Motor neuron (in vitro differentiated cells): Measurements from ENCODE around the gene PI4KB. TPM values are rescaled to one million over a fixed set of nuclear protein-coding genes. Genes with fewer than 3 reads are reported as not detected.
"Not testable (repeated sequence)": the region's sequence is repeated elsewhere in the genome, so short reads cannot be mapped to it uniquely, and the experiment has no call there.

Experiments used
- ATAC-seq, 8 experiments: fragments of 200-7000 bp; cut with Tn5 transposase; replicated peaks in 6 of 8; 2 replicates each; pipeline ENCODE4 v1.8.0; 2021; ENCODE audit warnings: mild to moderate bottlenecking in 8 of 8, moderate library complexity in 8 of 8
- H3K27ac ChIP-seq, 2 donors: fragments of 250-450 bp; sonication (Bioruptor Pico); 2 replicates each; pipeline ENCODE4 v1.9.0; 2021; ENCODE audit warnings: antibody characterized with exemption in 2 of 2, mild to moderate bottlenecking in 2 of 2, moderate library complexity in 1 of 2
- H3K4me1 ChIP-seq, 2 donors: fragments of 250-450 bp; sonication (Bioruptor Pico); replicated peaks in 1 of 2; 2 replicates each; pipeline ENCODE4 v1.6.1; 2021; ENCODE audit warnings: antibody characterized with exemption in 2 of 2, mild to moderate bottlenecking in 2 of 2, moderate library complexity in 1 of 2
- H3K4me3 ChIP-seq, 5 donors: fragments of 250-450 bp; sonication (Bioruptor Pico); 2 replicates each; pipeline ENCODE4 v1.9.0; 2021; ENCODE audit warnings: antibody characterized with exemption in 5 of 5, mild to moderate bottlenecking in 5 of 5, moderate library complexity in 4 of 5
- WGBS, 10 experiments: fragments of 450-650 bp; shearing (Covaris generic); methylation state at CpG; one replicate each; pipeline ENCODE4 v1.0.0; 2022; 5-methylcytosine and 5-hydroxymethylcytosine counted together
- in situ Hi-C, 9 experiments: fragments of 400-800 bp; cut with MboI; loops; one replicate each; pipeline ENCODE4 v1.15.0; 2021; ENCODE audit warnings: low sequenced_read_pairs in 9 of 9, low pct_unique_long_range_greater_than_20kb in 2 of 9; ENCODE audit not compliant: unreplicated experiment in 9 of 9
- total RNA-seq, 8 experiments: library from RNA; unstranded; fragments of 300-600 nt; gene quantifications; 2 replicates each; pipeline versions ENCODE4 v1.2.3 to v1.2.4, GENCODE V29; 2022

The PI4KB gene
- total RNA-seq, 8 experiments from 2014 or later, result 45.0 to 64.7 (median 55.6) TPM

GRCh38 chr1:151275341-151275740 lies 51.9 kb downstream of the PI4KB start:
- H3K4me3 ChIP-seq, H3K27ac ChIP-seq, ATAC-seq, in situ Hi-C loops, H3K4me1 ChIP-seq: not testable (repeated sequence)
- 61 to 100% (median 95%) methylated on average over 1 to 5 of the region's 5 CpGs; no CpG with 5 or more reads in 4 of the 10 experiments for WGBS, 10 experiments

GRCh38 chr1:151273924-151274466 lies 53.2 kb downstream of the PI4KB start:
- no peak overlapping the region for H3K4me3 ChIP-seq
- ATAC-seq, result no peak
- no peak overlapping the region for H3K27ac ChIP-seq
- H3K4me1 ChIP-seq, result no peaks in the 10 kb centered on the region
- 33 to 100% (median 86%) methylated on average over 1 to 3 of the region's 3 CpGs; no CpG with 5 or more reads in 5 of the 10 experiments for WGBS, 10 experiments
- in situ Hi-C loops, result no loop called here

DNA sequence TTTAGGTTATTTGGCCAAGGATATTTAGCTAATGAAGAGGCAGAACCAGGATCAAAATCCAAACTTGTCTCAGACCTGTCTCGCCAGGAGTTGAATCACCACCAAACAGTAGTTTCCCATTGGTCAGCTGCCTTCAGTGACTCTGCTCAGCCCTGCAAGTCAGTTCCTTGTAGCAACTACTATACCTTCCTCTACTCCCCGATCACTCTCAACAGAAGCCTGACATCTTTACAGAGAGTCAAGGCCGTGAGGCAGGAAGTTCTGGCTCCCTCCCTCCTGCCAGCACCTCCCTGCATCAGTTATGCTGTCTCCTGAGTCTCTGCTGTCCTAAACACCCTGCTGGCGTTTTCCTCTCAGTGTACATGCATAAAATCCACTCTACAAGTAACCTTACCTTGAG lies 59.5 kb downstream of the PI4KB start:
- 7 to 91% (median 80%) methylated on average over 1 to 4 of the region's 4 CpGs; no CpG with 5 or more reads in 2 of the 10 experiments for WGBS, 10 experiments
- Histone ChIP-seq H3K4me3 (no peak overlapping the region), H3K4me1 (no peaks in the 10 kb centered on the region), H3K27ac (no peak overlapping the region)
- in situ Hi-C loops, result no loop called here
- ATAC-seq, result no peak

DNA sequence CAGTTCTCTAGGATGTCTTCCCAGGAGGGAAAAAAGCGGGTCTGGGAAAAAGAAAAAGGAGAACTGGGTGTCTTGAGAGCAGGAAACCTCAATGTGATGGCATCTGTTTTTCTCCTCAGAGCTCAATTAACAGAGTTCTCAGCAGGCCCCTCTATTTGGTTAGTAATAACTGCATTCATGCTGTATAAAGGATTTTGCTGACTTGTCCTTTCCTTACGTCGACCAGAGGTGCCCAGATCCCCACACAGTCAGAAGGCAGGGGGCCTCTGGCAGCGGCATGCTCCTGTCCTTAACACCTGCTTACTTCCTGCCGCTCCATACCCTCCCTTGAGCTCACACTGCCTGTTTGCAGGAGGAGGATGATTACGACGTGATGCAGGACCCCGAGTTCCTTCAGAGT lies 60.4 kb downstream of the PI4KB start:
- WGBS, 10 experiments, result 65 to 100% (median 89%) methylated on average over 1 to 8 of the region's 8 CpGs; no CpG with 5 or more reads in 2 of the 10 experiments
- Histone ChIP-seq H3K4me3 (no peak overlapping the region), H3K4me1 (no peaks in the 10 kb centered on the region), H3K27ac (no peak overlapping the region)
- in situ Hi-C loops, result no loop called here
- ATAC-seq, result no peak

- 89 to 100% (median 97%) methylated on average over 1 to 3 of the region's 3 CpGs; no CpG with 5 or more reads in 4 of the 10 experiments for WGBS, 10 experiments
Observed at GRCh38 chr1:151266315-151266714, 60.9 kb downstream of the PI4KB start.

GRCh38 chr1:151265446-151266236 lies 61.6 kb downstream of the PI4KB start:
- Histone ChIP-seq H3K27ac (no peak overlapping the region), H3K4me1 (no peaks in the 10 kb centered on the region), H3K4me3 (no peak overlapping the region)
- WGBS, 10 experiments, result 75 to 97% (median 94%) methylated on average over 2 to 10 of the region's 14 CpGs; no CpG with 5 or more reads in 1 of the 10 experiments
- ATAC-seq, result no peak
- in situ Hi-C loops, result no loop called here

More at GRCh38 chr1:151266315-151266714, 60.9 kb downstream of the PI4KB start:
- no peak for ATAC-seq
- in situ Hi-C loops, result no loop called here
- no peaks in the 10 kb centered on the region for H3K4me1 ChIP-seq
- no peak overlapping the region for H3K4me3 ChIP-seq
- H3K27ac ChIP-seq, result no peak overlapping the region

DNA sequence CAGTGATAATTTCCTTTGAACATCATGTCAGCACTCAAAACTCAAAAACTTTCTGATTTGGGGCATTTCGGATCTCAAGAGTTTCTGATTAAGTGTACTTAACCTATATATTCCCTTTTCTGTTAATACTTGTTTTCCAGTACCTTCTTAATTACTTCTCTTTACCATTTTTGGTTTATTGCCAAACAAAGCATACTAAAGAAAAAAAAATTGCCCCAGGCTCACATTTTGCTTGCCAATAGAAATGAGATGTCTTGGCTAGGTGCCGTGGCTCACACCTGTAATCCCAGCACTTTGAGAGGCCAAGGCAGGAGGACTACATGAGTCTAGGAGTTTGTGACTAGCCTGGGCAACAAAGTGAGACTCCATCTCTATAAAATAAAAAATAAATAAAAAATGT lies 67.9 kb downstream of the PI4KB start:
- no peak for ATAC-seq
- in situ Hi-C loops, result no loop called here
- WGBS, 10 experiments, result 83 to 100% (median 98%) methylated on average over 1 to 2 of the region's 2 CpGs
- H3K4me3 ChIP-seq, result no peak overlapping the region
- H3K4me1 ChIP-seq, result peaks cover 6 to 7% of the 10 kb centered on the region in 2 donors
- no peak overlapping the region for H3K27ac ChIP-seq

GRCh38 chr1:151255381-151255780 lies 71.8 kb downstream of the PI4KB start:
- in situ Hi-C loops, result no loop called here
- Histone ChIP-seq H3K27ac (peak overlapping the region; percentile 88 to 94), H3K4me1 (peaks cover 6 to 7% of the 10 kb centered on the region in 2 donors), H3K4me3 (peak overlapping the region; percentile 80 to 97 (median 92))
- ATAC-seq, result no peak
- WGBS, 10 experiments, result 0 to 57% (median 31%) methylated on average over 5 to 10 of the region's 10 CpGs; no CpG with 5 or more reads in 1 of the 10 experiments

DNA sequence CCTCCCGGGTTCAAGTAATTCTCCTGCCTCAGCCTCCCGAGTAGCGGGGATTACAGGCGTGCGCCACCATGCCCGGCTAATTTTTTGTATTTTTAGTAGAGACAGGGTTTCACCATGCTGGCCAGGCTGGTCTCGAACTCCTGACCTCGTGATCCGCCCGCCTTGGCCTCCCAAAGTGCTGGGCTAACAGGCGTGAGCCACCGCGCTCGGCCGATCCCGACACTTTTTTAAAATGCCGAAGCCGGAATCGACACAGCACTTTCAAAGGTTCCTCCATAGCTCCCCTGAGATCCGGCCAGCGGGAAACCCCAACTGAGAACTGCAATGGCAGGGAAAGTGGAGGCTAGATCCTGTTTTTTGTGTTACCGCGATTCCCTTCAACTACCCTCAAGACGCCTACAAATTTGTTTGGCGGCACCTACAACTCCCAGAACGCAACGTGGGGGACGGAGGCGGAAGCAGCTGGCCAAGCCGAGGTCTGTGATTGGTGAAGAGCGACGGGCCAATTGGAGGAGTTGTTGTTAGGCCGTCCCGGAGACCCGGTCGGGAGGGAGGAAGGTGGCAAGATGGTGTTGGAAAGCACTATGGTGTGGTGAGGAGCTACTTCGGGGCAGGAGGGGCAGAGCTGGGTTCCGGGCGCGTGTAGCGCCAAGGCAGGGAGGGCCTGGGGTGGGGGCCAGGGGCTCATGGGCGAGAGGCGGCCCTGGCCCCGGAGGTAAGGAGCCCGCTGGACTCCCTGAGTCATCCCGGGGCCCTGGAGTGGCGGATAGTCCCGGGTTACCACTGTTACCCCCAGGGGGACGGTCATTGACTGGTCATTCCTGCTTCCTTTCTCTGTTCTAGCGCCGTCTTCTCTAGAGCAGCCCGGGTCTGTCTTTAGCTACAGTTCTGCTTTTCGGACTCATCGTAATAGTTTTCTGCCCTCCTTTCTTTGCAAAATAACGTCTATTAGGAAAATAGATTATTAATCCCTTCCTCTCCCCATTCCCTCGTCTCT lies 72.7 kb downstream of the PI4KB start, which contains the start of gene PSMD4:
PSMD4 (plus strand) TSS at position 518 of the 997 bp plus-strand sequence; CDS start at position 567, 49 bp downstream.
- Histone ChIP-seq H3K4me1 (peaks cover 6 to 7% of the 10 kb centered on the region in 2 donors), H3K27ac (peak within 1 kb of the TSS; percentile 88 to 94), H3K4me3 (peak within 1 kb of the TSS; percentile 80 to 97 (median 92))
- ATAC-seq, result peak; percentile 95 to 99 (median 98)
- in situ Hi-C loops, result no loop called here
- WGBS, 10 experiments, result 0 to 29% (median 0%) methylated on average over 2 to 24 of the region's 56 CpGs; no CpG with 5 or more reads in 1 of the 10 experiments

DNA sequence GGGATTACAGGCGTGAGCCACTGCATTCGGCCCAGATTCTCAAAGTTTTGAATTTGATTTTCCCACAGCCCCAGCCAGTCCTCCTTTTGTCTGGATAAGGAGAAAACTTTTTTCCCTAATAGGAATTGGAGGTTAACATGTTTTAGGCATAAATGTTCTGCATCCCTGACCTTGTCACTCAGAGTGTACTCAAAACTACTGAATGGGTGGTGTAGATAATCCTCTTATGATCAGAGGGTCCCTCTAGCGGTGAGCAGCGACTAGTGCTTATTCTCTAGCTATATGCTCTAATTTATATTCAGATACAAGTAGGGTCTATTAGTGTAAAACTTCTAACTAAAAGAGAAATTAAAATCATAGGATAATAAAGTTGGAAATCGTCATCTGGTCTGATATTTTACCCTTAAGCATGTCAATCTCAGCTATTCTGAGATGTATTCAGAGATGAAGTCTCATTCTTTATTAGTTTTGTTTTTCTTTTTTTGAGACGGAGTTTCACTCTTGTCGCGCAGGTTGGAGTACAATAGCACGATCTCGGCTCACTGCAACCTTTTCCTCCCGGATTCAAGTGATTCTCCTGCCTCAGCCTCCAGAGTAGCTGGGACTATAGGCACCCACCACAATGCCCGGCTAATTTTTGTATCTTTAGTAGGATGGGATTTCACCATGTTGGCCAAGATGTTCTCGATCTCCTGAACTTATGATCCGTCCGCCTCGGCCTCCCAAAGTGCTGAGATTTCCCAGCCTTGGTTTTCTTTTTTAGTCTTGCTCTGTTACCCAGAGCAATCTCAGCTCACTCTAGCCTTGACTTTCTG lies 75.4 kb downstream of the PI4KB start:
- Histone ChIP-seq H3K4me1 (peaks cover 6 to 7% of the 10 kb centered on the region in 2 donors), H3K4me3 (no peak overlapping the region), H3K27ac (no peak overlapping the region)
- in situ Hi-C loops, result no loop called here
- WGBS, 10 experiments, result 45 to 73% (median 59%) methylated on average over 2 to 16 of the region's 16 CpGs
- peak in 3 of 8 experiments; percentile 9 to 38 (median 12) for ATAC-seq

DNA sequence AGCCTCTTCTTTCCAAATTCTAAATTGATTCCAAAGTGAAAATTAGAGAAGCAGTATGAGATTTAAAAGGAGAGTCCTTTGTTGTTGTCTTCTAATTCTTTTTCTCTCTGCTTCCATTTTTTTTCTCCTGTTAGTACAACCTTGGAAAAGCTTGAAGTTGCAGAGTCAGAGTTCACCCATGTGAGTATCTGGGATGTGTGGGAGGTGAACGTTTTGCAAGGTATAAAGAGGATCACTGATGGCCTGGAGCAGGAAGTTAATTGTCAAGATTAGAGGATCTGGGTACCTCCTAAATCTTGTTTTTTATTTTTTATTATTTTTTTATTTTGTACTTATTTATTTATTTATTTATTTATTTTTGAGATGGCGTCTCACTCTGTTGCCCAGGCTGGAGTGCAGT lies 80.4 kb downstream of the PI4KB start:
- in situ Hi-C loops, result no loop called here
- Histone ChIP-seq H3K4me1 (no peaks in the 10 kb centered on the region), H3K27ac (no peak overlapping the region), H3K4me3 (no peak overlapping the region)
- 52 to 100% (median 95%) methylated on average over 1 to 2 of the region's 2 CpGs for WGBS, 10 experiments
- no peak for ATAC-seq

GRCh38 chr1:151243683-151244216 lies 83.5 kb downstream of the PI4KB start:
- 60 to 99% (median 88%) methylated on average over 2 to 5 of the region's 5 CpGs for WGBS, 10 experiments
- in situ Hi-C loops, result no loop called here
- Histone ChIP-seq H3K4me3 (no peak overlapping the region), H3K27ac (no peak overlapping the region), H3K4me1 (no peaks in the 10 kb centered on the region)
- no peak for ATAC-seq
